B cell (primary cell): Measurements from ENCODE around the gene GPR4.

ENCODE experiments used
- EZH2 ChIP-seq: IDR thresholded peaks from 2 replicates; pipeline ENCODE4 v1.6.1; 2012; ENCODE audit warnings: borderline replicate concordance, low read depth, mild to moderate bottlenecking, moderate library complexity, low read length; ENCODE audit not compliant: insufficient read depth, poor library complexity, severe bottlenecking
- TF ChIP-seq, protein P1 (sequence below): fragments of 200-600 bp; IDR thresholded peaks from one replicate; pipeline ENCODE4 v1.8.0; 2022; ENCODE audit warnings: antibody characterized with exemption, mild to moderate bottlenecking

DNA sequence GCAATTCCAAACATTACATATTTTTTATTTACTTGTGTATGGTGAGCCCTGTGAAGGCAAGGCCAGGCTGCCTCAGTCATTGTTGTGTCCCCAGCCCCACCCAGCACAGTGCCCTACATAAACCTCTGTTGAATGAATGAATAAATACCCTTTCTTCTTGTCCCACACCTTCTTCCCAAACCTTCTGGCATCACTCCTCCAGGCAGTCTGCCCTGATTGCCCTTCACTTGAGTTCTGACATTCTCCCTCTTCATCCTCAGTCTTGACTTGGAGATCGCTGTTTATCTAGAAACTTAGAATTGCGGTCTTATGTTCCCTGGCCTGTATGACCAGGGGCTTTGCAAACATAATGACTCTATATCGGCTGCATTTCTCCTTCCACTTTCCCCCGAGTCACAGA lies 12.2 kb downstream of the GPR4 start:
- TF ChIP-seq, protein P1, sequence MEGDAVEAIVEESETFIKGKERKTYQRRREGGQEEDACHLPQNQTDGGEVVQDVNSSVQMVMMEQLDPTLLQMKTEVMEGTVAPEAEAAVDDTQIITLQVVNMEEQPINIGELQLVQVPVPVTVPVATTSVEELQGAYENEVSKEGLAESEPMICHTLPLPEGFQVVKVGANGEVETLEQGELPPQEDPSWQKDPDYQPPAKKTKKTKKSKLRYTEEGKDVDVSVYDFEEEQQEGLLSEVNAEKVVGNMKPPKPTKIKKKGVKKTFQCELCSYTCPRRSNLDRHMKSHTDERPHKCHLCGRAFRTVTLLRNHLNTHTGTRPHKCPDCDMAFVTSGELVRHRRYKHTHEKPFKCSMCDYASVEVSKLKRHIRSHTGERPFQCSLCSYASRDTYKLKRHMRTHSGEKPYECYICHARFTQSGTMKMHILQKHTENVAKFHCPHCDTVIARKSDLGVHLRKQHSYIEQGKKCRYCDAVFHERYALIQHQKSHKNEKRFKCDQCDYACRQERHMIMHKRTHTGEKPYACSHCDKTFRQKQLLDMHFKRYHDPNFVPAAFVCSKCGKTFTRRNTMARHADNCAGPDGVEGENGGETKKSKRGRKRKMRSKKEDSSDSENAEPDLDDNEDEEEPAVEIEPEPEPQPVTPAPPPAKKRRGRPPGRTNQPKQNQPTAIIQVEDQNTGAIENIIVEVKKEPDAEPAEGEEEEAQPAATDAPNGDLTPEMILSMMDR: no peak
- no peak for TF ChIP-seq EZH2
